ENCODE measurements around the gene HOXD11.

- TF ChIP-seq CTCF (IDR thresholded peaks at IDR 0.05; ENCODE audit: borderline replicate concordance, extremely low read depth, low read length, poor library complexity, severe bottlenecking) = no peak
- no peak for TF ChIP-seq EZH2 (IDR thresholded peaks at IDR 0.05; ENCODE audit: borderline replicate concordance, low read depth, low read length, severe bottlenecking)
Observed at GRCh38 chr2:176156807-176157498, 49.9 kb downstream of the HOXD11 start, which contains the start of gene HOXD3.

Data from DND-41 (cell line).